ENCODE data around the gene APC.
"Not testable (repeated sequence)": the region's sequence is repeated elsewhere in the genome, so short reads cannot be mapped to it uniquely, and the experiment has no call there.

GRCh38 chr5:112892066-112892465, 154.4 kb downstream of the APC start:
- not testable (repeated sequence) for TF ChIP-seq CTCF, EZH2phosphoT487 (IDR thresholded peaks at IDR 0.05; ENCODE audit: low read length)
